DMS53 treated with DMSO at 0.1 percent for 48 hours (cell line): ENCODE results near the gene RFC1.
"Not testable (repeated sequence)": the region's sequence is repeated elsewhere in the genome, so short reads cannot be mapped to it uniquely, and the experiment has no call there.

Source experiments
- DNase-seq: peaks from one replicate; lab custom pipeline; 2025; ENCODE audit not compliant: unreplicated experiment; lab: John Stamatoyannopoulos, UW

The RFC1 gene

GRCh38 chr4:39353478-39354253 is 12.5 kb downstream of the RFC1 start:
- no peak for DNase-seq

GRCh38 chr4:39353149-39353477 is 13.0 kb downstream of the RFC1 start:
- DNase-seq, result not testable (repeated sequence)

GRCh38 chr4:39349326-39349725 is 16.8 kb downstream of the RFC1 start:
- DNase-seq, result no peak

- no peak for DNase-seq
Measured at GRCh38 chr4:39348371-39349315, 17.5 kb downstream of the RFC1 start.

GRCh38 chr4:39346856-39347519 is 19.2 kb downstream of the RFC1 start:
- DNase-seq, result no peak

GRCh38 chr4:39342731-39343130 is 23.4 kb downstream of the RFC1 start:
- DNase-seq, result no peak

GRCh38 chr4:39341075-39341725 is 25.0 kb downstream of the RFC1 start:
- DNase-seq, result no peak

- no peak for DNase-seq
Measured at GRCh38 chr4:39339968-39340367, 26.2 kb downstream of the RFC1 start.

- no peak for DNase-seq
Measured at GRCh38 chr4:39337841-39338240, 28.3 kb downstream of the RFC1 start.

GRCh38 chr4:39335566-39335965 is 30.6 kb downstream of the RFC1 start:
- no peak for DNase-seq

GRCh38 chr4:39331191-39331590 is 35.0 kb downstream of the RFC1 start:
- no peak for DNase-seq

GRCh38 chr4:39330353-39330752 is 35.8 kb downstream of the RFC1 start:
- no peak for DNase-seq

- no peak for DNase-seq
Measured at GRCh38 chr4:39326468-39326977, 39.6 kb downstream of the RFC1 start.

- DNase-seq, result no peak
Measured at GRCh38 chr4:39324897-39325613, 41.1 kb downstream of the RFC1 start.

GRCh38 chr4:39324446-39324845 is 41.7 kb downstream of the RFC1 start:
- DNase-seq, result no peak

GRCh38 chr4:39323821-39324220 is 42.3 kb downstream of the RFC1 start:
- no peak for DNase-seq

- no peak for DNase-seq
Measured at GRCh38 chr4:39320381-39321115, 45.6 kb downstream of the RFC1 start.

GRCh38 chr4:39319676-39320075 is 46.5 kb downstream of the RFC1 start:
- no peak for DNase-seq

GRCh38 chr4:39312816-39313215 is 53.3 kb downstream of the RFC1 start:
- DNase-seq, result no peak

- no peak for DNase-seq
Measured at GRCh38 chr4:39308611-39309010, 57.6 kb downstream of the RFC1 start.
